NCI-H2107 (cell line): Measurements from ENCODE around the gene PCSK5.
"Not testable (repeated sequence)": the region's sequence is repeated elsewhere in the genome, so short reads cannot be mapped to it uniquely, and the experiment has no call there.

Source experiments
- DNase-seq: peaks from one replicate; lab custom pipeline; 2025; lab: John Stamatoyannopoulos, UW

PCSK5 gene

DNA sequence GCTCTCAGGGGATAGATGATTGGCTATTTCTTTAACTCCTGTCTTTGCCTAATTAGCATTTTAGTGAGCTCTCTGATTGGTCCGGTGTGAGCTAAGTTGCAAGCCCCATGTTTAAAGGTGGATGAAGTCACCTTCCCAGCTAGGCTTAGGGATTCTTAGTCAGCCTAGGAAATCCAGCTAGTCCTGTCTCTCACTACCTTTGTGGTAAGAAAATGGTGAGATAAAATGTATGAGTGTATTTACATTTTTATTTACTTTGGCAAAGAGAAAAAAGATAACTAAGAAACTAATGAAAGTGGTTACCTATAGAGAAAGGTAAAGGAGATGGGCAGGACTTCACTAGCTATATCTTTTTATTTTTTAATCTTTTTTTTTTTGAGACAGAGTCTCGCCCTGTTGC is 357.0 kb downstream of the PCSK5 start:
- DNase-seq: no peak

DNA sequence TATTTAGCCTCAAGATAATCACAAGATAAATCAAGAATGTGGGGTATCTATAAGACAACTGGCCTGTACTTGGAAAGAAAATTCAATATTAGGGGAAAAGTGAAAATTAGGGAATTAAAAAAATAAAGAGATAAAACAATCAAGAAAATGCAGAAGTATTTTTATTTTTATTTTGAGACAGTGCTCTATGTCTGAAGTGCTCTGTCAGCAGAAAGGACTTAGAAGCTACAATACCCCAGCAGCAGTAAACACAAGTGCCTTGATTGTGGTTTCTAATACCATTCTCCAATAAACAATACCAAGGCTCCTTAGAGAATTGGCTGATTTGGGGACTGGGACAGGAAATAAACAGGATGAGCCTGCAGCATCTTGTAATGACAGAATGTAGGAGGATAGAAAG is 358.8 kb downstream of the PCSK5 start:
- no peak for DNase-seq

DNA sequence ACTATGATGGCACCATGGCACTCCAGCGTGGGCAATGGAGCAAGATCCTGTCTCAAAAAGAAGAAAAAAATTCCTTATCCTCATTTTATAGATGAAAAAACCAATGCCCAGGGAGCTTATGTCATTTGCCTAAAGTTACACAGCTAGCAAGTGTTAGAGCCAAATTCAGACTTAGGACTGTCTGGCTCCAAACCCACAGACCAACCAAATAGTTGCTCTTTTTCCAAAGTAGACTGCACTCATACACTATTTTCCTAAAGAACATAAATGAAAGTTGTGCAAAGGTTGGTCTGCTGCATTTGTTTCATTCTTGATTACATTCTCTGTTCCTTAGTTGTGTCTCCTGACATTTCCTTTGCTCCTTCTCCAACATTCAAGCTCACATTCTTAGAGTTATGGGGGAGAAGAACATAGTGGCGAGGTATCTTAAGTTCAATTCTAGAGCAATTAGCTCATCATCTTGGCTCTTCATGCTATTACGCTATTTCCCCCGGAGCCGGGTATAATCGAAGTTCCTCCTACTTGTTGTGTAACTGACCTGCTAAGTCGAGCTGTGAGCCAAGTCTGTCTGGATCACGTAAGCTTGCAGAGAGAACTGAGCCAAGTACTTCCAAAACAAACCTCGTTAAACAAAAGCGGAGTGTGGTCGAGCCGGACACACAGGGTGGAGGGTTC is 365.4 kb downstream of the PCSK5 start:
- no peak for DNase-seq

DNA sequence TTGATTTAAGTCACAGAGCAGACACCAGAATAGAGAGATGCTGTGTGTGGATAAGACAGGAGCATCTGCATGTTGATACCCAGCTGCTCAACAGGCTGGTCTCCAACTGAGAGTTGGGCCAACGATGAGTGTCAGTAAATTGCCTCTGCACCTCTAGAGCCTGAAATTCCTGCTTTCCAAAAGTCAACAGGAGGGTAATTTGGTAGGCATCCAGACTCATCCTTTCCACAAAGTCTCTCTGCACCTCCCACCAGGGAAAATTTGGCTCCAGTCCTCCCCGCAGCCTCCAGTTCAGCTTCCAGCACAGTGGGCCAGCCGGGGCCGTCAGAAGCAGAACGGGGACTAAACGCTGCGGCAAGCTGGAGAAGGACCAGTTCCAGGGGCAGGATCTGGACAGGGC is 366.8 kb downstream of the PCSK5 start:
- DNase-seq: no peak

DNA sequence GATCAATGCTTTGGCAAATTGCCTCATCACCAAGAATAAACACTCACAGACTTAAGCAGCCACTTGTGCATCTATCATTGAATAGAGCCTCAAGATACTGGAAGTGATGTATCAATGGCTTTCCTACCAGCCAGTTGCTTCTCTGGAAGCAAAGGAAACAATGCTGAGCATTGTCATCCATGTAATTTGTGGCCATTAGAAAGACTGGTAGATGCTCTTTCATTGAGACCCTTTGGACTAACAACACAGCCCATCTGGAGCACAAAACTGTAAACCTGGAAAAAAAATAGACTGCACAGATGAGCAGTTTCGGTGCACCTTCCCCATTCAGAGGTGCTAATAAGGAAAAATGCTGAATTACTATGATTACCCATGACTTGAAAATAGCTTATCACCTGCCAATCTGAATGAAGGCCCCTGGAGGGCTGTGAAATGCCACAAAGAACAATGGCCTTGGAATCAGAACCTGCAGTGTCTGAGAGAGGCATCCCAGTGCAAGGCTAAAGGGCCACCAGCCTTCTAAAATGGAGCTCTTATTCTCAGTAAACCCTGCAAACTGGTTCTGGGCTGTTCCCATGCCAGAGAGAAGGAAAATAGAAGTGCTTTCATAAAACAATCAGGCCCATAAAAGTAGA is 376.3 kb downstream of the PCSK5 start:
- no peak for DNase-seq

DNA sequence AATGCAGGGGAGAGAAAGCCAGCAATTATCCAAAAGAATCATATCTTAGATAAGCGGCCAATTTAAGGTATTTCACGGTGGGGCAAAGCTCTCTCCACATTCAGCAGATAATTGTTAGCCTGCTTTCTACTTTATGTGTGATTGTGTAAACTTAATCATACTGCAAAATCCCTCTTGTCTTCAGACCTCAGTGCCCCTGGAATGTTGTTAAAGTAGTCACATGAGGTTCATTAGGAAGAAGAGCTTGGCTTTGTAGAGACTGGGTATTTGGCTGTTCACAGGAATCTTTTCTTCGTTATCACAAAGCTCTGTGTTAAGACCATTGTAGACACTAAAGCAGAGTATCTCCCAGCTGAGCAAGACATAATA is 376.8 kb downstream of the PCSK5 start:
- no peak for DNase-seq

DNA sequence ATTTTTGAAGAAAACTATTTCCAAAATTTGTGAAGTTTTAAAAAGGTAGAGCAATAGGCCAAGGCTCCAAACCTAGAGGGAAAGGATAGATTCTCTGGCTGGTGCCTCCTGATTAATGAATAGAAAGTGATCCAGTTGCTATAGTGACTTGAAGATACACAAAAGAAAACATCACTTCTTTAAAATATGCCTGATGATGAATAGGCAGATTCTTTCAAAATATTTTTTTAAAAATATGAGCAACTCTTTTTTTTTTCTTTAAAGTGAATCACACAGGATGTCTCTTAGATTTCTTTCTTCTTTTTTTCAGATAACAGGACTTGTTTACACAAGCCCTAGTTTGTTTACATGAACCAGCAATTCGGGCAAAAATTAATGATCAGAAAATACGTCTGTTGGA is 379.3 kb downstream of the PCSK5 start:
- DNase-seq: no peak

DNA sequence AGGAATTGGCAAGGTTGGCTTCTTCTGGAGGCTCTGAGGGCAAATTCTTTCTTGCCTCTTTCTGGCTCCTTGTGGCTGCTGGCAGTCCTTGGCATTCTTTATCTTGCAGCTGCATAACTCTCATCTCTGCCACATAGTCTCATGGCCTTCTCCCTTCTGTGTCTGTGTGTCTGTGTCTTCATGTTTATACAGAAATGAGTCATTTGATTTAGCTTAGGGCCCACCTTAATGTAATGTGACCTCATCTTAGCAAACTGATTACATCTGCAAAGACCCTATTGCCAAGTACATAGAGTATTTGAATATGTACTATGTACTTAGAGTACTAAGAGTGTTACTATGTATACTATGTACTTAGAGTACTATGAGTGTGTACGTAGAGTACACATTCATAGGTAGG is 381.3 kb downstream of the PCSK5 start:
- DNase-seq: no peak

DNA sequence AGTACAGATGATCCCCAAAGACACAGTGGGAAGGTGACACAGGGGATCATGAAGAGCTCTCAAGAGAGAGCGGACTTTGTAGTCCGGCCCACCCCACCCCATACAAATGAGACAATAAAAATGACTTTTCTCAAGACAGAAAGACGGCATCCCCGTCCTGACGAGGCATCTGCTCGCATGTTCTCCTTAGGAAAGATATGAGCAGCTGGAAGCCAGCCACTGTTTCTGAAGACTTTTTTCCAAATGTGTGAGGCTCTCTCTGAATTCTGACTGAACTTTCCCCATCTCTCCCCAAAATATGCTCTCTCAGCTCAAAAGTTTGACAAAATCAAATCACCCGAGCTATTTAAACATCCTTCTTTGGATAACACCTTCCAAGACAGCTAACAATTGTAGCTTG is 398.6 kb downstream of the PCSK5 start:
- no peak for DNase-seq

DNA sequence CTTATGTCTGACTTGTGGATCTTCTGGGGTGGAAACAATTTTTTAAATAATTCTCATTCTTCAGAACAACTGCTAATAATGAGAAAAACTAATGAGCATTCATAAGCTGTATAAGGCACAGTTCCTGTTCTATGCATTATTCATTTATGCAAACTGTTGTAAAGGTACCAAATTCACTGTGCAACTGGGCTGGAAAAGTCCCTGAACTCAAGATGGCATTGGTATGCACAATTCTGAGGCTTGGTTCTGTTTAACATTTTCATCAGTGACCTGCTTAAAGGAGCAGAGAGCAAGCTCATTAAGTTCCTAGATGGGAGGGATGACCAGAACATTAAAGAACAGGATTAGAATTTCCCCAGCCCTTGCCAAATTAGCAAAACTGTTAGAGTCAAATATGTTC is 399.2 kb downstream of the PCSK5 start:
- no peak for DNase-seq

DNA sequence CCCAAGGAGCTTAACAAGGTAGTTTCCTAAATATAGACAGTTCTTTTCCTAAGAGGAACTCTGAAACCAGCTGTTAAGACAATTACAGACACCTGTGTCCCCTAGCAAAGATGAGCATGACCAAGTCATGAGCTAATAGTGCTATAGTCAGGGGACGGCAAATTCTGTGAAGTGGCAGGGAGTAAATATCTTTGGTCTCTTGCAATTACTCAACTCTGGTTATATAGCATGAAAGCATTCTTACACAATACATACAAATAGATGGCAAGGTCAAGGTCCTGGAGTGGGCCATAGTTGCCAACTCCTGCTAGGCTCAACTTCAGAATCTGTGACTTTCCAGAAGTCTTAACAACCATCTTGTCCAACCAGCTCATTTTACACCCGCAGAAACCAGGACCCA is 400.1 kb downstream of the PCSK5 start:
- DNase-seq: no peak

DNA sequence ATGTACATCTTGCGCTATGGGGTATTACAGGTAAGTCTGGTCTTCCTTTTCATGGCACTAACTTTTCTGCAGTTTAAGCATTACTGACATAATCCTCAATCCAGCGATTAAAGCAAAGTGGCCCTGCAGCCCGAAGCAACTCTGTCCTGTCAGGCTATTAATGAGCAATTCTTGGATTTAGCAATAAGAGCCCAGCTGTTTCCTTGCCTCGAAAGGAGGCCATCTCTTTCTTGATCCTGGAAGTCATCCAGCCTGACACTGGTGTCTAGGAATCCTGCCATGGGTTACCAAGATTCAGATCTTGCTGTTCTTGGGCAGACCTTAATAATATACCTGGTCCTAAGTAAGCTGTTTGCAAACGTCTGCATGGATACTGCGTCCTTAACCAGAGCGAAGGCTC is 401.8 kb downstream of the PCSK5 start:
- no peak for DNase-seq

DNA sequence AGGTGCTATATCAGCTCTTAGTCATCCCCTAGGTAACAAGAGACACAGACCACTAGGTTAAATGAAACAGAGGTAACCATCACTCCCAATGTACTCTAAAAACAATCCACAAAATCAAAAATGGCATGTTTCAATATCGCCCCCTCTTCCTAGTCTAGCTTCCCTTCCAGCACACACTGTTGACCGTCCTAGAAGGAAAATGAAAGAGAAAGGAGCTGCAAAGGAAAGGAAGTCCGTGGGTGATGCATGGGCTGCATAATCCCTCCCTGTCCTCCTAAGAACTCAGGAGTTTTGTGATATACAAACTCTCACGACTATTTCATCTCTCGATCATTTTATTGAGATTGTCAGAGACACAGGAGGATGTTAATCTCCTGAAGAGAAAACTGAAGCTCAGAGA is 402.2 kb downstream of the PCSK5 start:
- DNase-seq: no peak

DNA sequence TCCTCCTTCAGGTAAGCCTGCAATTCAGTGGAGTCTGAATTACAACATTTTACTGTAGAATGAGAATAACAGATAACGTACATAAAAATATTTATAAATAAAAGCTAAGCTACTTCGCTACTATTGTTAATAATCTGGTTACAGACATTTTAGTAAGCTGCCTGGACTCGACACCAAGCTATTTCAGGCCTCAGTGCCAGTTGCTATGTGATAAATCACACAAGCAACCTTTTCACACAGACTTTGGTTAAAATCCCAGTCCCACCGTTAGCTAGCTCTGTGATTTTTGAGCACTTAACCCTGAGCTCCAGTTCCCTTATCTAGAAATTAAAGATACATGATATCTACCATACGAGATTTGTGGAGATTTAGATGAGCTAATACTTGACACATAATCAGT is 403.8 kb downstream of the PCSK5 start:
- DNase-seq: no peak

DNA sequence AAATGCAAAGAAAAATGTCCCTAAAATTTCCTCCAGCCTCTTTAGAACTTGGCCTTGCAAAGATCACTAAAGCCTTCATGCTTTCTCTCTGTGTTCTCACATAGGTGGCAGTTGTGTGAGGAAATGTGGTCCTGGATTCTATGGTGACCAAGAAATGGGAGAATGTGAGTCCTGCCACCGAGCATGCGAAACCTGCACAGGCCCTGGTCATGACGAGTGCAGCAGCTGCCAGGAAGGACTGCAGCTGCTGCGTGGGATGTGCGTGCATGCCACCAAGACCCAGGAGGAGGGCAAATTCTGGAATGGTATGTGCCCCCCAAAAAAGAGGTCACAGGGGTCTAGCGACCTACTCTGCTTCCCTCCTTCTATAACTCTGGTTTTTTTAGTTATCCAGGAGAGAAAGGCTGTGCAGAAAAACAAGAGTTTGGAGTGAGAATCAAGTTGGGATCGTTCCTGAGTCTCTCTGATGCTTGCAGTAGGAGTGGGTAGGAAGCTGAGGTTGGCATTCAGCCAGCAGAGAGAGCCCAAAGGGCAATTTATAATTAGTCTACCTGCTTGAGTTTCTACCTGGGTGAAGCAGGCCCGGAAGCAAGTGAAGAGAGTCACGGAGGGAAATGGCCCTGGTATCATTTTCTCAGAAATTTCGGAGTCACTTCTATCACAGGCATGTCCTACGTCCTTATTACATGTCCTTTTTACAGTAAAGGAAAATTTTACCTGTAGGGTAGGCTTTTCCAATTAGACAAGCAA is 406.3 kb downstream of the PCSK5 start:
- DNase-seq: no peak

DNA sequence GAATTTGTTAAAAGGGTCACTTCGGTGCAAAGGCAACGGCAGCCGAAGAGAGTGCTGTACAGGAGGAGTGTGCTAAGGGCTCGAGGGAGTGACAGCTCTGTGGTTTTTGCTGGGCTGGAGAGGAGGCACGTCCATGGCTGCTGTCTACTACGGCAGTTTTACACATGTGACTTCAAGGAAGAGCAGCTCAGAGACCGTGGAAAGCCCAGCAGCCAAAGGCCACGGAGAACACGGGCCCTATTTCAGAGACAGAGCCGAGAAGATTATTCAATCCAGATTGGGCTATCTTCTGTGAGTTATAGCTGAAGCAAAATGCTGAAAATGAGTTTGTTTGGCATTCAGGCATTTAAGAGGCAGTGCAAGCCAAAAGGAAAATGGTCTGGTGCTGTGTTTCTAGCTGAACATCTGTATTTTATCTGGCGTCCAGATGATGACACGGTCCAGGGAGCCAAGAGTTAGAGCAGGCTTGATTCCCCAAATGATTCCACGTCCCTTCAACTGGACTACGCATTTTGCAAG is 407.3 kb downstream of the PCSK5 start:
- DNase-seq: no peak

DNA sequence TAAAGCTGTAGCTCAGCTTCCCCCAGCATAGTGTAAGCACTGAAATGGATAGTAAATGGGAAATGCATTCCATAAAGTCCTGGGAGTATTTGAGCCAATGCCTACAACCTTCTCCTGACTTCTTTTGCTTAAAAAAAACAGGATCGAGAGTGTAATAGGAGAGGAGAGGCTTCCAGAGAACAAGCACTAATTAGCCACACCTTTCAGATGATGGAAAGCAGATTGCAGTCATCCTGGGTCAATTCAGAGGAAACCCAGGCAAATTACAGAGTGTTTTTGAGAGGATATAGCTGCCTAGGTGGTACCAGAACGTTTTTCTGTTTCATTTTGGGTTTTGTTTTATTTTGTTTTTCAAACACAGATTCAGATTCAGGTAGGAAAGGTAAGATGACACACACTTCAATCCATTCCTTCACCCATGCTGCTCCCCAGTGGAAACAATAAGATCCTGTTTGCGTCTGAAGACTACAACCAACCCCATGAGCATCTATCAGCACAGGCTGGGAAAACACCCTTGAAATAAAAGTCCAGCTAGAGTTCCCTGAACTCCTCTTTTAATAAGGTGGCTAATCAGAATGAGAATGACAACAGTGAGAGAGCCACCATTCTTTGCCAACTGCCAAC is 408.2 kb downstream of the PCSK5 start:
- no peak for DNase-seq

DNA sequence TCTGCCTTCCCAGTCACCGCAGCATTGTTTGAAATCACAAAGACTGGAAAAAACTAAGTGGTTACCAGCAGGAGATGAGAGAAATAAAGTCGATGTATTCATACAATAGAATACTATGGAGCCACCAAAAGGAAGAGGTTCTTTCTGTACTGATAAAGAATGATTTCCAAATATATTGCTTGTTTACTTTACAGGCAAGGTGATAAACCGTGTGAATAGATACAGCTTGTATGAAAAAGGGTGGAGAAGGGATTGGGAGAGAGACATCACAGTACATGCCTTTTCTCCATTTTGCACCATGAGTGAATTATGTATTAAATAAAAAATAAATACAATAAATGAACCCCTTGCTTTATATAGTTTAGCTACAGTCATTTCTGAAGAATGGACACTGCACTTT is 412.1 kb downstream of the PCSK5 start:
- DNase-seq: no peak

DNA sequence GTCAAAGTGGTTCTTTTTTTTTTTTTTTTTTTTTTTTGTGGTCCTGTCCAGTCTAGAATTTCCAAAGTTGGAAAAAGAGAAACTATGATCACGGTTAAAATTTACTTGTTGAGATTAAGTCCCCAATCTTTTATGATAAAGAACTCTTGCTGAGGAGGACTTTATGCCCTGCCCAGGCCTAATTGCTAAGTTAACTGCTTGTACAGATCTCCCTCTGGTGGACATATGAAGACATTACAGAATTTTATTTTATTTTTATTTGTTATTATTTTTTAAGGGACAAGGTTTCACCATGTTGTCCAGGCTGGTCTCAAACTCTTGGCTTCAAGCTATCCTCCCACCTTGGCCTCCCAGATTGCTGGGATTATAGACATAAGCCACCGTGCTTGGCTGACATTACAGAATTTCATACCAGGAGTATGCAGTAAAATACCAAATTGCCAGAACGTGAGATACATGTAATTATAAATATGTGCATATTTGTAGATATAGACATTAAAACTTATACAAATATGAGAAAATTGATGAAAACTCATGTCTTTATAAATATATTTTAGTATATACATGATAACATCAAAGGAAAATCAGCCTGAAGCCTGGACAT is 412.6 kb downstream of the PCSK5 start:
- no peak for DNase-seq

DNA sequence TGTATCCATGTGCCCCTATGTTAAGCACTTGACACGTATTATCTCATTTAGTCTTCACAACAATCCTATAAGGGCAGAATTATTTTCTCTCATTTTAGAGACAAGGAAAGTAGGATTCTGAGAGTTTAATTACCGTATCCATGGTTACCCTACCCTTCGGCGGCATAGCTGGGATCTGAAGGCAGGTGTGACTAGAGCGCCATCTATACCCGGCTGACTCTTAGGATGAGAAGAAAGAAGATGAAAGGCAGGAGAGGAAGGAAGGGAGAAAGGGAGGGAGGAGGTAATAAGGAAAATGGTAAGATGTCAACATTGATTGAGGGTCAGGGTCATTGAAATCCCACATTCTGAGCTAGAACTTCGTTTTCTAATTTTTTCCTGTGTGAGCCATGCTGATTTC is 416.6 kb downstream of the PCSK5 start:
- DNase-seq: not testable (repeated sequence)

DNA sequence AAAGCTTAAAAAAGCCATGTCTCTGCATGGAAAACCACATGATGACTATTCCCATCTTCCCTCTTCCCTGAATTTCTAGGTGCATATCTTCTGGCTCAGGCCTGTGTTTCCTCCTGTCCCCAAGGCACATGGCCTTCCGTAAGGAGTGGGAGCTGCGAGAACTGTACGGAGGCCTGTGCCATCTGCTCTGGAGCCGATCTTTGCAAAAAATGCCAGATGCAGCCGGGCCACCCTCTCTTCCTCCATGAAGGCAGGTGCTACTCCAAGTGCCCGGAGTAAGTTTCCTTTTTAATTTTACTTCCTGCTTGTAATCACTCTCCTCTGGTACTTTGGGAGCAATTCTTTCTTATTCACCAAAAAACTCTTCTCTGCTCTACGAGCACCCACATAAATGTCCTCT is 420.1 kb downstream of the PCSK5 start:
- DNase-seq: no peak

DNA sequence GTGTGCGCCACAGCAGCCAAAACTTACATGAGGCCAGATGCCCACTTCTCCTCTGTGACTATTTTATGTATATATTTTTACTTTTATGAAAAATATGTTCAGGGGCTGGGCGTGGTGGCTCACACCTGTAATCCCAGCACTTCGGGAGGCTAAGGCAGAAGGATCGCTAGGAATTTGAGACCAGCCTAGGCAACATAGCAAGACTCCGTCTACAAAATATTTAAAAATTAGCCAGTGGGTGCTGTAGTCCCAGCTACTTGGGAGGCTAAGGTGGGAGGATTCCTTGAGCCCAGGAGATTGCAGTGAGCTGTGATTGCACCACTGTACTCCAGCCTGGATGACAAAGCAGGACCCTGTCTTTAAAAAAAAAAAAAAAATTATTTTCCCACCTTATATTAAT is 420.5 kb downstream of the PCSK5 start:
- DNase-seq: no peak
